ENCODE measurements around the gene RAD9A. TPM values are rescaled to one million over a fixed set of nuclear protein-coding genes. Genes with fewer than 3 reads are reported as not detected.
A peak's percentile ranks its signal among the peaks of the same experiment; 100 is the strongest.

Gene RAD9A
- total RNA-seq, 1 experiment from 2014 or later, result 20.9 TPM

GRCh38 chr11:67353317-67354074 lies 38.3 kb upstream of the RAD9A start, which contains the start of gene POLD4:
Gene POLD4, minus strand, starts transcription at chr11:67353546. Its CDS starts 147 bp downstream, at chr11:67353399.
- peaks cover 10% of the 10 kb centered on the region for H3K27me3 Mint-ChIP-seq (ENCODE audit: low read depth)
- H3K27ac ChIP-seq (ENCODE audit: insufficient read length, low read depth, low read length), result no peak within 1 kb of the TSS
- 0 out of 2 replicates have a peak within 1 kb of the TSS, but pooled peaks have one; percentile 81 for H2BK15ac ChIP-seq (ENCODE audit: low read depth, low read length)
- TF ChIP-seq CTCF (conservative IDR thresholded peaks at IDR 0.05), result no peak
- peak within 1 kb of the TSS; percentile 50 for H2BK5ac ChIP-seq (ENCODE audit: insufficient read length, low read length)
- H3K4ac ChIP-seq (ENCODE audit: low read depth, low read length), result no peak within 1 kb of the TSS
- peaks cover 14% of the 10 kb centered on the region for H3K23me2 ChIP-seq (ENCODE audit: insufficient read length, low read depth, low read length, poor library complexity, severe bottlenecking)
- no peak within 1 kb of the TSS for H3K56ac ChIP-seq (ENCODE audit: insufficient read length, low read depth, low read length)
- H2BK20ac ChIP-seq (ENCODE audit: low read depth, low read length, poor library complexity, severe bottlenecking), result no peak within 1 kb of the TSS
- no peaks in the 10 kb centered on the region for H4K20me1 ChIP-seq (ENCODE audit: control insufficient read depth, insufficient read depth, insufficient read length)
- no peak within 1 kb of the TSS for H4K5ac ChIP-seq (ENCODE audit: insufficient read length, low read depth, low read length)
- no peak within 1 kb of the TSS for H2AFZ ChIP-seq (ENCODE audit: low read length)
- H4K8ac ChIP-seq (replicated peaks; ENCODE audit: insufficient read length, low read depth, low read length), result no peak within 1 kb of the TSS
- peak within 1 kb of the TSS; percentile 77 for H3K18ac ChIP-seq (ENCODE audit: insufficient read length, low read depth, low read length)
- peak within 1 kb of the TSS; percentile 31 for H2BK12ac ChIP-seq (ENCODE audit: insufficient read length, low read depth, low read length)
- H3K4me1 ChIP-seq (ENCODE audit: insufficient read depth, low read length), result no peaks in the 10 kb centered on the region
- no peaks in the 10 kb centered on the region for H3K36me3 Mint-ChIP-seq (ENCODE audit: insufficient read depth in 1 of 3, low read depth in 3 of 3)
- peak within 1 kb of the TSS; percentile 93 for H3K14ac ChIP-seq (ENCODE audit: insufficient read depth, low read length)
- peak within 1 kb of the TSS; percentile 90 to 92 for H3K4me3 Mint-ChIP-seq
- H3K4me2 ChIP-seq (ENCODE audit: insufficient read depth, insufficient read length, low read length), result peak within 1 kb of the TSS; percentile 76
- no peaks in the 10 kb centered on the region for H3K9me3 Mint-ChIP-seq
- H3K79me2 ChIP-seq (ENCODE audit: insufficient read depth, low read length), result no peaks in the 10 kb centered on the region
- DNase-seq, result peak; percentile 98
- no peaks in the 10 kb centered on the region for H3K27me3 ChIP-seq (ENCODE audit: insufficient read depth, low read length)
- WGBS (ENCODE audit: extremely low coverage, insufficient read length, low lambda C conversion rate), result no CpG with 5 or more reads among the region's 37 CpGs
- H3T11ph ChIP-seq (ENCODE audit: low read length), result no peak within 1 kb of the TSS
- no peak within 1 kb of the TSS for H3K23ac ChIP-seq (ENCODE audit: insufficient read length, low read depth, low read length)
- peak within 1 kb of the TSS; percentile 93 to 99 (median 96) for H3K27ac Mint-ChIP-seq
- no peak within 1 kb of the TSS for H2AK5ac ChIP-seq (ENCODE audit: insufficient read length, low read length)
- peaks cover 40 to 51% of the 10 kb centered on the region in 2 experiments for H3K4me1 Mint-ChIP-seq
- H3K9ac ChIP-seq (ENCODE audit: extremely low read depth, insufficient read length, low read length), result peak within 1 kb of the TSS; percentile 25
- H3K9me3 ChIP-seq (ENCODE audit: control insufficient read depth, low read depth, low read length), result no peaks in the 10 kb centered on the region
- no peak within 1 kb of the TSS for H2BK120ac ChIP-seq (ENCODE audit: low read depth, low read length, poor library complexity, severe bottlenecking)
- H4K91ac ChIP-seq (ENCODE audit: insufficient read length, low read depth, low read length), result no peak within 1 kb of the TSS
- H3K79me1 ChIP-seq (ENCODE audit: insufficient read depth, low read depth, low read length, poor library complexity, severe bottlenecking), result no peaks in the 10 kb centered on the region

Measured in H9 (cell line).